Activated CD4-positive, alpha-beta T cell treated with anti-CD3 and anti-CD28 coated beads for 4 hours (primary cell): Measurements from ENCODE around the gene FAM124A.

ENCODE experiments used
- DNase-seq, 2 donors: peaks; one replicate each; pipeline ENCODE4 v3.0.0-alpha.2; 2020

Gene FAM124A

GRCh38 chr13:51244637-51245405 is 22.6 kb downstream of the FAM124A start:
- no peak for DNase-seq

GRCh38 chr13:51245583-51245982 is 23.4 kb downstream of the FAM124A start:
- DNase-seq, result no peak

GRCh38 chr13:51246025-51246417 is 23.8 kb downstream of the FAM124A start:
- no peak for DNase-seq

DNA sequence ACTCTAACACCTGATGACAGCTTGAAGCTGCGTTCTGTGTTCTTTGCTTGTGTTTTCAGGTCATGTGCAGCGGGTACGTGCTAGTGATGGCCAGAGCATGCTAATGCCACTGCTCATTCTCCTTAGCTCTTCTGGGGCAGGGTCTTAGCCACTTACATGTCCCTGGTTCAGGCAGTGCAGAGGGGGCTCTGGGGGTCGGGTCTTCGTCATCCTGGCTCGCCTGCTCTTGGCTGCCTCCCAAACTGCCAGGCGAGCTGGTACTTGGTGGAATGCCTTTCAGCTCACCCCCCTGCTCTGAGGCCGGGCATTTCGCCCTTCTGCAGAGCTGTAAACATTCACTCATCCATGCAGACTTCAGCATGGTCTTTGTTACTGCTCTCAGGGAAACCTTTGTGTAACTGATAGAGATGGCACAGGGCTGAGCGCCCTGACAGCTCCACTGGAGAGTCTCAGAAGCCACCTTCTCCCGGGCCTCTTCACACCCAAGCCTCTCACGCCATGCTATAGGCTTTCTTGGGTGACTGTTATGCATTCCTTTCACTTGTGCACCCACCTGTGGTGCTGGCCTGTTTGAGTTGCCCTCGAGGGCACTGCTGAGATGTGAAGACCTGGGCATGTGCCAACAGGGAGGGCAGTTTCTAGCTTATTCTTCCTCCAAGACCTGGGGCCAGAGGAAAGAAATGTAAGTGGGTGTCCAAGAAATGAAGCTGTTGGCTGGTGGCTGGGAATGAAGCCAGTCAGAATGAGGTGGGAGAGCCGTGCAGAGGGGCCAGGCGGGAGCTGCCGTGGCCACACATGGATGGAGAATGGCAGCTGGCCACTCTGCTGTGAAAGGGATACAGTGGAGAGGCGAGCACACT is 24.4 kb downstream of the FAM124A start:
- DNase-seq, result no peak

GRCh38 chr13:51249255-51249654 is 27.1 kb downstream of the FAM124A start:
- DNase-seq, result no peak

DNA sequence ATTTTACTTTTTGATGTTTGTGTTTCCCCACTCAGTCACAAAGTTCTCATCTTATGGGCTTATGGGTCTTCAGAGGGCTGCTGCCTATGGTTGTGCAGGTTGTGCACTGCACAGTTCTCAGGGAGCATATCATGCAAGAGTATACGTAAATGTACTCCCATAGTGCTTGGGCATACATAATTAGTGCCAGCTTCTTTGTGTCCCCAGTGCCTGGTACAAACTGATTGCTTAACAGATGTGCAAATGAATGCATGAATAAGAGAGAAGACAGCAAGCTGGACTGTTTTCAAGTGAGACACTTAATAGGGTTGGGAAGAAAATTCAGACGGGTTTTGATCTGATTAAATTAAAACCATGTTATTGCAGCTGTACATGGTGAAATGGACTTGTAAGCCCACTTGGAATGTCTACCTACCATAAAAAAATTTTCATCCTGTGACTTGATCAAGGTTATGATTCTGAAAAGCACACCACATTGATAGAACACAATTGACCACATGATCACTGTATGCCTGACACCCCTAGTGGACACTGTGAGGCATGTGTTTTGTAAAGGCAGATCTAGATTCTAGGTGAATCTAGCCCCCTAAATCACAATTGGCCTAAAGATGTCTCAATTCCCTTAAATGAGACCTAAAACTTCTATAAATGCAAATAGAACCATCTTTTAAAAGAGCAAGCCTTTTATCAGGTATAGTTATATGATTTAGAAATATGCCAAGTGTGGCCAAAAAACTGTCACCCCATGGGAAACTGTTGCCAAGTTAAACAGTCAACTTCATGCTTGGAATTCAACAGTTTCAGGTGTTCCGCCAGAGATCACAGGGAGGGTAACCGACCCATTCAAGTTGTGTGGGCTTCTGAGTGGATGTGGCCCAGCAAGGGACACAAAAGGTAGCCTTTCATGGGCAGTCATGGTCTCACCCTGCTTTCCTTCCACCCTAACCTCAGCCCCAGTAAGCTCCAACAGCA is 27.9 kb downstream of the FAM124A start:
- DNase-seq, result no peak

DNA sequence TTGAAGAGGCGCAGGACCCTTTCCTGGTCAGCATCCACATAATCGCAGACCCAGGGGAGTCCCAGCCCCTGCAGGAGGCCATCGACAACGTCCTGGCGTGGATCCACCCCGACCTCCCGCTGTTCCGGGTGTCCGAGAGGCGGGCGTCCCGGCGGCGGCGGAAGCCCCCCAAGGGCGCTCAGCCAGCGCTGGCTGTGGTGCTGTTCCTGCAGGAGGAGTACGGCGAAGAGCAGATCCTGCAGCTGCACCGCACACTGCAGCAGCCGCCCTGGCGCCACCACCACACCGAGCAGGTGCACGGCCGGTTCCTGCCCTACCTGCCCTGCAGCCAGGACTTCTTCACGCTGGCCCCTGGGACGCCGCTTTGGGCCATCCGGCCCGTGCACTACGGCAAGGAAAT is 29.3 kb downstream of the FAM124A start:
- no peak for DNase-seq

GRCh38 chr13:51252954-51253532 is 30.8 kb downstream of the FAM124A start:
- DNase-seq, result no peak

GRCh38 chr13:51255556-51255955 is 33.4 kb downstream of the FAM124A start:
- DNase-seq, result no peak

- DNase-seq, result no peak
These were observed 35.0 kb downstream of the FAM124A start for GRCh38 chr13:51257187-51257586.

DNA sequence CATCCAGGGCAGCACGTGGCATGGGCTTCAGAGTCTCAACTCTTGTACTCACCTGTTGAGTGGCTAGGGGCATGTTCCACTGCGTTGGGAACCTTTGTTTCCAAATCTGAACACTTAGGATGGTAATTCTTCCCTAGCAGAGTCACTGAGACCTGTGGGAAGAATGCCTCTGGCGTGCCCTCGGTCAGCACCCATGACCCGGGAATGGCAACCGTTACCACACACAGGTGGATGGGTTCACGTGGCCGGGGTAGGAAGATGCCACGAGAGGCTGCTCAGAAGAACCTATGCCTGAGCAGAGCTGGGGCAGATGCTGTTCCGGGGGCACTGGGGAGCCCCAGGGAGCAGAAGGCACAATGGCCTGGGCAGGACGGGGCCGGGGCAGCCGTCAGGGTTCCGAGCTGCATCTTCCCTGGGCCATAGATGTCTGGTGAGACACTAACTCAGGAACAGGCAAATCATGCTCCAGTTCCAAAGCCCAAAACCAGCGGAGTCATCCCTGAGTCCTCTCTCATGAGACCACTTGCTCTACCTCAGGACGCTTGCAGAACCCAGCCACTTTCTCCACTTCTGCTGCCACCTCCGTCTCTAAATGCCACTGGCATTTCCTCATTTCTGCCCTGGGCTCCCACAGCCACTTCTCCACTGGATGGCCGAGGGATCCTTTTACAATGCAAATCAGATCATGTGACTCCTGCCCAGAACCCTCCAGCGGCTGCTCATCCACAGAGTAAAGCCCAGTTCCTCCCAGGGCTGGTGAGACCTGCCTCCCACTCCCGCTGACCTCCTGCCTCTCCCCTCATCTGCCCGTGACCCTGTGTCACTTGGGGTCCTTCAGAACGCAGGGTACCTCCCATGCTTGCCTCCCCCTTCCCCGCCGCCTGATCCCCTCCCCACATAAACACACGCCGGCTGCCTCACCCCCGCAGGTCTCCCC is 36.7 kb downstream of the FAM124A start:
- DNase-seq, result no peak

DNA sequence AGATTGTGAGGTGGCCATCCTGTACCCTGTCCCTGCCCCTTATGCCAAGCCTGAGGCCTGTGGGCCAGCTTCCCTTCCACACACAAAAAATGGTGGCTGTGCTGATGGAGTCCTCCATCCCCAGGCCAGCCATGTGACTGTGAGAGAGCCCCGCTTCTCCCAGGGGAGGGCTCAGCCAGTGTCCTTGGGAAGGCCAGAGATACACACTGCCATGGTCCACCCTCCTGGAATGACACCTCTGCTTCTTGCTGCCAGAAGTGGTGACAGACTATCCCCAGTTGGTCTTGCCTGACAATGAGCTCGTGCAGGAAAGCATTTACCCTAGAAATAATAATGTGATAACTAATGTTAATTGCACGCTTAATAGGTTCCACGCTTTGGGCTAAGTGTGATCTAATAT is 38.0 kb downstream of the FAM124A start:
- no peak for DNase-seq

GRCh38 chr13:51261610-51262249 is 39.5 kb downstream of the FAM124A start:
- no peak for DNase-seq

- DNase-seq, result no peak
These were observed 40.5 kb downstream of the FAM124A start for GRCh38 chr13:51262501-51263211.

- DNase-seq, result no peak
These were observed 44.4 kb downstream of the FAM124A start for GRCh38 chr13:51266642-51267041.

DNA sequence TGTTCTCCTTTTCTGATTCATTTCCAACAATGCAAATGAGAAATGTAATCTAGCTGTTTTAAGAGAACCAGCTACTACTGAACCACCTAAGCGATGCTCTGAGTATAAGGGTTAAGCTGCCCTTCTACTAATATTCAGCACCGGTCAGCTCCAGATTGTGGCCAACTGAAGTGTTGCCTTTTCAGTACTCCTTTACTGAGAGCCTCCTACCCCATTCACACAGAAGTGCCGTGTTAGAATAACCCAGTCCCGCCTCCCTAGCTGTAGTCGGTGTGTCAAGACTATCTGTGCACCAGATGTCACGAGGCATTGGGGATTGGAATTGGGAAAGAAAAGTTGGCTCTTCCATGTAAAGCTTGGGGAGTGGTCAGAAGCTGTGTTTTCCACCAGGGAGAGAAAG is 45.4 kb downstream of the FAM124A start:
- DNase-seq, result no peak

GRCh38 chr13:51269039-51269438 is 46.8 kb downstream of the FAM124A start:
- no peak for DNase-seq

- DNase-seq, result no peak
These were observed 48.6 kb downstream of the FAM124A start for GRCh38 chr13:51270623-51271415.

GRCh38 chr13:51271528-51272085 is 49.4 kb downstream of the FAM124A start:
- DNase-seq, result no peak
